ENCODE results near the gene BLM.

BLM gene

GRCh38 chr15:90794538-90794937 is 77.4 kb downstream of the BLM start:
- DNase-seq: no peak

- DNase-seq: no peak
Measured at GRCh38 chr15:90799639-90800170, 82.6 kb downstream of the BLM start.

- DNase-seq: no peak
Measured at GRCh38 chr15:90801803-90802202, 84.7 kb downstream of the BLM start.

- no peak for DNase-seq
Measured at GRCh38 chr15:90807074-90807785, 90.1 kb downstream of the BLM start.

GRCh38 chr15:90807786-90808086 is 90.6 kb downstream of the BLM start:
- peak; percentile 33 for DNase-seq

GRCh38 chr15:90808517-90809235 is 91.5 kb downstream of the BLM start:
- peak; percentile 74 for DNase-seq

GRCh38 chr15:90809536-90809935 is 92.4 kb downstream of the BLM start:
- DNase-seq: no peak

GRCh38 chr15:90810354-90810753 is 93.2 kb downstream of the BLM start:
- DNase-seq: no peak

GRCh38 chr15:90812171-90812957 is 95.2 kb downstream of the BLM start:
- peak; percentile 78 for DNase-seq

- DNase-seq: no peak
Measured at GRCh38 chr15:90812958-90813265, 95.8 kb downstream of the BLM start.

GRCh38 chr15:90813796-90814190 is 96.6 kb downstream of the BLM start:
- DNase-seq: no peak

- DNase-seq: peak; percentile 47
Measured at GRCh38 chr15:90814191-90814821, 97.2 kb downstream of the BLM start.

GRCh38 chr15:90816401-90817116 is 99.4 kb downstream of the BLM start:
- no peak for DNase-seq

- DNase-seq: no peak
Measured at GRCh38 chr15:90817117-90818057, 100.2 kb downstream of the BLM start.

GRCh38 chr15:90818251-90819210 is 101.4 kb downstream of the BLM start:
- peak; percentile 69 for DNase-seq

- DNase-seq: no peak
Measured at GRCh38 chr15:90819390-90819789, 102.2 kb downstream of the BLM start.

GRCh38 chr15:90819850-90820249 is 102.7 kb downstream of the BLM start:
- no peak for DNase-seq

- no peak for DNase-seq
Measured at GRCh38 chr15:90820481-90820880, 103.3 kb downstream of the BLM start.

GRCh38 chr15:90822204-90822955 is 105.2 kb downstream of the BLM start:
- peak; percentile 24 for DNase-seq

Data from inflammatory macrophage treated with lipopolysaccharide for 4 hours (primary cell).